HG02763 (cell line): ENCODE measurements around the gene ZDHHC14.
"Not testable (repeated sequence)": the region's sequence is repeated elsewhere in the genome, so short reads cannot be mapped to it uniquely, and the experiment has no call there.

ENCODE experiments used
- ATAC-seq: cut with Tn5 transposase; IDR thresholded peaks from one replicate; pipeline ENCODE4 v1.9.1; 2021; ENCODE audit warnings: mild to moderate bottlenecking, moderate library complexity; ENCODE audit not compliant: unreplicated experiment

The ZDHHC14 gene

GRCh38 chr6:157462956-157463742 is 82.2 kb downstream of the ZDHHC14 start:
- ATAC-seq, result no peak

- ATAC-seq, result not testable (repeated sequence)
These were observed 82.7 kb downstream of the ZDHHC14 start for GRCh38 chr6:157463743-157464135.

- ATAC-seq, result peak; percentile 42
These were observed 83.9 kb downstream of the ZDHHC14 start for GRCh38 chr6:157464653-157465535.

GRCh38 chr6:157466342-157466648 is 85.3 kb downstream of the ZDHHC14 start:
- ATAC-seq, result no peak

GRCh38 chr6:157467339-157467738 is 86.3 kb downstream of the ZDHHC14 start:
- not testable (repeated sequence) for ATAC-seq

GRCh38 chr6:157468054-157468453 is 87.1 kb downstream of the ZDHHC14 start:
- no peak for ATAC-seq

- ATAC-seq, result no peak
These were observed 87.6 kb downstream of the ZDHHC14 start for GRCh38 chr6:157468574-157468973.

GRCh38 chr6:157469378-157469777 is 88.4 kb downstream of the ZDHHC14 start:
- ATAC-seq, result no peak

- ATAC-seq, result no peak
These were observed 90.2 kb downstream of the ZDHHC14 start for GRCh38 chr6:157471077-157471686.

- ATAC-seq, result no peak
These were observed 91.1 kb downstream of the ZDHHC14 start for GRCh38 chr6:157471895-157472686.

GRCh38 chr6:157476797-157477196 is 95.8 kb downstream of the ZDHHC14 start:
- no peak for ATAC-seq

GRCh38 chr6:157478926-157479325 is 97.9 kb downstream of the ZDHHC14 start:
- no peak for ATAC-seq

- no peak for ATAC-seq
These were observed 98.7 kb downstream of the ZDHHC14 start for GRCh38 chr6:157479464-157480303.

GRCh38 chr6:157481189-157481864 is 100.3 kb downstream of the ZDHHC14 start:
- ATAC-seq, result no peak

- no peak for ATAC-seq
These were observed 100.9 kb downstream of the ZDHHC14 start for GRCh38 chr6:157481865-157482249.

- ATAC-seq, result no peak
These were observed 102.8 kb downstream of the ZDHHC14 start for GRCh38 chr6:157483770-157484169.

GRCh38 chr6:157484181-157484580 is 103.2 kb downstream of the ZDHHC14 start:
- no peak for ATAC-seq

- no peak for ATAC-seq
These were observed 105.6 kb downstream of the ZDHHC14 start for GRCh38 chr6:157486572-157486971.

- no peak for ATAC-seq
These were observed 106.3 kb downstream of the ZDHHC14 start for GRCh38 chr6:157487110-157487773.
